ENCODE measurements around the gene CCDC183.
"Not testable (repeated sequence)": the region's sequence is repeated elsewhere in the genome, so short reads cannot be mapped to it uniquely, and the experiment has no call there.

Gene CCDC183

DNA sequence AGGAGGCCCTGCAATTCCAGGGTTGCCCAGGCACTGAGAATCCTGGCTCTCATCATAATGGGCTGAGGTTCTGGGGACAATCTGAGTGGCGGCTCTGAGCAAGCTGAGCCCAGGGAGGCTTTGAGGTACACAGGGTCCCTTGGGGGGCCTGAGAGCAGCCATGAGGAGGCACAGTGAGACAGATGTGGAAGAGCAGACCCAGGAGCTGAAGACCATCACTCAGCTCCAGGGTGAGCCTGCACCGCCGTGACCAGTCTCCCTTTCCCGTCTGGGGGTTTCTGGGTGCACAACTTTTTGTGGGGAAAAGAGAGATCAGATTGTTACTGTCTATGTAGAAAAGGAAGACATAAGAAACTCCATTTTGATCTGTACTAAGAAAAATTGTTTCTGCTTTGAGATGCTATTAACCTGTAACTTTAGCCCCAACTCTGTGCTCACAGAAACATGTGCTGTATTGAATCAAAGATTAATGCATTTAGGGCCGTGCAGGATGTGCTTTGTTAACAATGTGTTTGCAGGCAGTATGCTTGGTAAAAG lies at the start of gene CCDC183:
TSS of gene CCDC183 (plus strand) at position 101 of the 537 bp plus-strand sequence. CDS start at position 161, 60 bp downstream.
- no peak within 1 kb of the TSS for H3K4me3 ChIP-seq (ENCODE audit: low read length)
- no peak for TF ChIP-seq ZNF274 (IDR thresholded peaks at IDR 0.05; ENCODE audit: low read depth, low read length)

DNA sequence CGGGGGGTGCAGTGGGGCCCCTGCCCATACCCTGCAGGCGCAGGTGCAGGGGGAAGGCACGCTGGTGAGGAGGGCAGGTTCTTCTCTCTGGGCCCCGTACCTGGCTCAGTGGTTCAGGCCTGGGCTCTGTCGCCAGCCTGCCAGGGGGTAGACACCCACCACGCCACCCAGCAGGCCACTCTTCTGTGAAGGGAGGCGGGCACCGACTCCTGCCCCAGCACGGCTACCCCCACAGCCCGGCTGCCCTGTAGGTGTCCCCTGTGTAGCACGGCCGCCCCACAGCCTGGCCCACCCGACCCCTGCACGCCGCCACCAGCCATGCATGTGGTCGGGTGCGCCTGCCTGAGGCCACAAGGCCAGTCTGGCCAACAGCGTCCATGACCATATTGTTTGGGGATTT lies 49.5 kb upstream of the CCDC183 start:
- TF ChIP-seq ZNF274 (IDR thresholded peaks at IDR 0.05; ENCODE audit: low read depth, low read length), result no peak
- H3K4me3 ChIP-seq (ENCODE audit: low read length), result no peak overlapping the region

DNA sequence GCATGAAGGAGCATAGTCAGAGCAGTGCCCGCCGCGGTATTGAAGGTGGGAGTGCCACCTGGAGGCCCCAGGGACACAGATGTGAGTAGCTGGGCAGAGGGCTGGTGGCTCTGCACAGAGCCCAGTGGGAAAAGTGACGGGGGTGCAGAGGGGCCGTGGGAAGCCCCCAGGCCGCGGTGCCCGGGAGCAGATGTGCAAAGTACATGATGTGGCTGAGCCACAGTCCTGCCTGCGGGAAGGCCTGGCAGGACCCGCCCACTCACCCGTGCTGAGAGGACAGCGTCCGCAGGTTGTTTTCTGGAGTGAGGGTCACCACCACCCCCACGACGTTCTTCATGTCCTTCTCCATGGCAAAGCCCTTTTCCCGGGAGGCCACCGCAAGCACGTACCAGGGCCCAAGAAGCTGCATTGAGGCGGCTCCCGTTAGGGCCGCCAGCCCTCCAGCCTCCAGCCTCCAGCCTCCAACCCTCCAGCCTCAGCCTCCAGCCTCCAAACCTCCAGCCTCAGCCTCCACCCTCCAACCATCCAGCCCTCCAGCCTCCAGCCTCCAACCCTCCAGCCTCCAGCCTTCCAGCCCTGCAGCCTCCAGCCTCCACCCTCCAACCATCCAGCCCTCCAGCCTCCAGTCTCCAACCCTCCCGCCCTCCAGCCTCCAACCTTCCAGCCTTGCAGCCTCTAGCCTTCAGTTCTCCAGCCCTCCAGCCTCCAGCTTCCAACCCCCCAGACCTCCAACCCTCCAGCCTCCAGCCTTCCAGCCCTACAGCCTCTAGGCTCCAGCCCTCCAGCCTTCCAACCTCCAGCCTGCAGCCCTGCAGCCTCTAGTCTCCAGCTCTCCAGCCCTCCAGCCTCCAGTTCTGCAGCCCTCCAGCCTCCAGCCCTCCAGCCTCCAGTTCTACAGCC lies 48.7 kb upstream of the CCDC183 start:
- H3K4me3 ChIP-seq (ENCODE audit: low read length), result no peak overlapping the region
- TF ChIP-seq ZNF274 (IDR thresholded peaks at IDR 0.05; ENCODE audit: low read depth, low read length), result no peak

DNA sequence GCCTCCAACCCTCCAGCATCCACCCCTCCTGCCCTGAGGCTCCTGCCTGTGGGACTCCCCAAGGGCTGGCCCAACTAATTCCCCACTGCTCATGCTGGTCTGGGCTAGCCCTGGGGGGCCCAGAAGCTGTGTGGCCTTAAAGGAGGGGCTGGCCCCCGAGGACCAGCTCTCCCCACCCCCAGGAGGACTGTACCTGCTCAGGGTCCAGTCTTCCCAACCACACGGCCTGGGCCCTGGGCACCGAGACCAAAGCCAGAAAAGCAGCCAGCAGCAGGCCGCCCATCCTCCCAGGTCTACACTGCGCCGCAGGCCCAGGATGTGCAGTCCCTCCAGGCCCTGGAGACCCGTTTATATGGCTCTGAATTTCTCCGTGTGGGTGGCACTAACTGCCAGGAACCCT lies 47.9 kb upstream of the CCDC183 start, which contains the start of gene LCN6:
TSS of gene LCN6 (minus strand) at position 325 of the 400 bp plus-strand sequence. CDS start at position 283, 42 bp downstream.
- no peak for TF ChIP-seq ZNF274 (IDR thresholded peaks at IDR 0.05; ENCODE audit: low read depth, low read length)
- H3K4me3 ChIP-seq (ENCODE audit: low read length), result no peak within 1 kb of the TSS

DNA sequence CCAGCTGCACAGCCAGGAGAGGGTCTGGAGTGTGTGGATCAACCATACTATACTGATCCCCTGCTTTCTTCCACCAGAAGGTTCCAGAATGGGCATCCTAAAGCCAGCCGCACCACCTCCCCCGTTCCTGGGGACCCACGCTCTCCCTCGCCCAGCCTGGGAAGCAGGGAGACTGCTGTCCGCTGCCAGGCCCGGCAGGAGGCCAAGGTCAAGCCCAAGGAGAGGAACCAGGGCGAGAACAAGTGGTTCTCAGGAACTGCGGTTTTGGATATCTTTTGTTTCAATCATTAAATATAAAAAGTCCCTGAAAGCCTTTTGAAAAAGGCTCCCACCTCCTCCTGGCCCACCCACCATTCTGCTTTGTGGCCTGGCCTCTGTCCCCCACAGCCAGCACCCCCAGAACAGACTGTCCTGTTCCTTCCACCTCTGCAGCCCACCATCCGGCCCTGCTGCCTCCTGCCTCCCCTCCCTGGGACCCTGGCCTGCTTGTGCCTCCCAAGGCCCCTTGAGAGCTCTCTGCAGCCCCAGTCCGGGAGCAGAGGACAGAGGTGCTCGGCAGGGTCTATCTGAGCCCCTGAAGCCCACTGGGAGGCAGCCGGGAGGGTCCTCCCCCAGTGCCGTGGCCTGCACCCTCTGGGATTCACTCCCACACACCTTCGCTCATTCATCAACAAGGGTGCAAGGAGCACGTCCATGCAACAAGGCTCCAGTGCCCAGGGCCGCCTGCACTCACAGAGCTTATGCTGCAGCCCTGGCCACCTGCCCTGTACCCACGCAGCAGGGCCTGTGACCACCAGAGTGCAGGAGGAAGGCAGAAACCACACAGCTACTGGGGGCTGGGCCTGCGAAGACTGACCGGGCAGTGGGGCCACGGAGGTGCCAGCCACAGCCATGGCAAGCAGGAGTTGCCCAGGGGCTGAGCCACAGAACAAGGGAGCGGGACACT lies 47.2 kb upstream of the CCDC183 start:
- H3K4me3 ChIP-seq (ENCODE audit: low read length), result no peak overlapping the region
- no peak for TF ChIP-seq ZNF274 (IDR thresholded peaks at IDR 0.05; ENCODE audit: low read depth, low read length)

DNA sequence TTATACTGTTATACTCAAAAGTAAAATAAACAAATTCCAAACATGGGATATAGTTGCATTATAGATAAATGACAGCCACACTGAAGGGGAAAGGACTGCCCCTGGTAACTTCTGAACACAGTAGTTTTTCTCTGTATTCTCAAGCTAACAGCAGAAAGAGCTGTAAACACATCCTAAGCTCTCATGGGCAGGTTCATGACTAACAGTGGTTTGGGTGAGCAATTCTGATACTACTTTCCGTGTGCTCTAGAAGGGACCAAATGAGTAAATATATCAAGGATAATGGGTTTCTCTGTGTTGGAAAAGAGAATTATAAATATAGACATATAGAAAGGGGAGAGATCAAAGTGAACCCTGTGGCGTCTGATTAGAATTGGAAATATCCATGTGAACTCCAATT lies 45.6 kb upstream of the CCDC183 start:
- no peak for TF ChIP-seq ZNF274 (IDR thresholded peaks at IDR 0.05; ENCODE audit: low read depth, low read length)
- no peak overlapping the region for H3K4me3 ChIP-seq (ENCODE audit: low read length)

DNA sequence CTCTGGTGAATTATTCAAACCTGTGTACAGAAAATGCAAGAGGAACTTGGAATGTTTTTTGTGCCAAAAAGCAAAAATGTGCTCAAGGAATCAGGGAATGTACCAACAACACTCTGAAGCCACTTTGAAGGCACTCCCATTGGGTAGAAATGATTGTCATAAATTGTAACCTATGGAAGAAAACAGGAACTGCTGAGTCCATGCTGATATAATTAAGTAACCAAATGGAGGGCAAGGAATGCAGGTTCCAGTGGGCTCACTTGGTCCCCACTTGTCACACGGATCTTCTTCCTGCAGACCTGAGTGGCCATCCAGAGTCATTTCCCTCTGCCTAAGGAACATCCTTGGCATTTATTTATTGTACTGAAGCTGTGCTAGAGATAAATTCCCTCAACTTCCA lies 44.9 kb upstream of the CCDC183 start:
- no peak for TF ChIP-seq ZNF274 (IDR thresholded peaks at IDR 0.05; ENCODE audit: low read depth, low read length)
- no peak overlapping the region for H3K4me3 ChIP-seq (ENCODE audit: low read length)

DNA sequence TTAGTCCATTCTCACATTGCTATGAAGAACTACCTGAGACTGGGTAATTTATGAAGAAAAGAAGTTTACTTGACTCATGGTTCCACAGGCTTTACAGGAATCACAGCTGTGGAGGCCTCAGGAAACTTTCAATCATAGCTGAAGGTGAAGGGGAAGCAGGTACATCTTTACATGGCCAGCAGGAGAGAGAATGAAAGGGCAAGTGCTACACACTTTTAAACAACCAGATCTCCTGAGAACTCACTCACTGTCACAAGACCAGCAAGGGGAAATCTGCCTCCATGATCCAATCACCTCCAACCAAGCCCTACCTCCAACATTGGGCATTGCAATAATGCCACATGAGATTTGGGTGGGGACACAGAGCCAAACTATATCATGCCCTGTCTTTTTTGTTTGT lies 44.3 kb upstream of the CCDC183 start:
- H3K4me3 ChIP-seq (ENCODE audit: low read length), result no peak overlapping the region
- no peak for TF ChIP-seq ZNF274 (IDR thresholded peaks at IDR 0.05; ENCODE audit: low read depth, low read length)

DNA sequence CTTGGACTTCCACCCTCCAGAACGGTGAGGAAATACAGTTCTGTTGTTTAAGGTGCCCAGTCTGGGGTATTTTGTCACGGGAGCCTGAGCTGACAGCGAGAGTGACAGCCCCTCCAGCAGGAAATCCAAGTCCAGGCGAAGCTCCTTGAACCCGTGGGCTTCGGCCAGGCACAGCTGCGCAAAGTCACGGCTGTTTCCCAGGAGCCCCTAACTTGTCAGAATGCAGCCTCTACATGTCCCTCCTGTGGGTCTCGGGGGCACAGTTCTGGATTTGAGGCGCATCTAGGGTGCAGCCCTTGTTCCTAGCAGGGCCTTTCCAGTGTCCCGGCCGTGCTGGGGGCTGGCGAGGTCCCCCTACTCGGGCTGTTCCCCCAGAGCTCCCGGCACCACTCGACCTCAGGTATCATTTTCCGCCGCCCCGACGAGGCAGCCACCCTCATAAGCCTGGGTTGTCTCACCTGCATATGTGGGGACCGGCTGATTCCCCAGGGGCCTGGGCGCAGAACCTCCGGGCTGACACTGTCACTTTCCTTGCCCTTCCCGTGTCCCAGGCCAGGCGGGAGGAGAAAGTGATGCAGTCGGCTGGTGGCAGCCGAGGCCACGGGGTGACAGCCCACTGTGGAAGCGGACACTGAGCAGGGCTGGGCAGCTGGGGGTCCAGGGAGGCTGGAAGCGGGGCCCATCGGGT lies 42.6 kb upstream of the CCDC183 start:
- no peak overlapping the region for H3K4me3 ChIP-seq (ENCODE audit: low read length)
- TF ChIP-seq ZNF274 (IDR thresholded peaks at IDR 0.05; ENCODE audit: low read depth, low read length), result no peak

DNA sequence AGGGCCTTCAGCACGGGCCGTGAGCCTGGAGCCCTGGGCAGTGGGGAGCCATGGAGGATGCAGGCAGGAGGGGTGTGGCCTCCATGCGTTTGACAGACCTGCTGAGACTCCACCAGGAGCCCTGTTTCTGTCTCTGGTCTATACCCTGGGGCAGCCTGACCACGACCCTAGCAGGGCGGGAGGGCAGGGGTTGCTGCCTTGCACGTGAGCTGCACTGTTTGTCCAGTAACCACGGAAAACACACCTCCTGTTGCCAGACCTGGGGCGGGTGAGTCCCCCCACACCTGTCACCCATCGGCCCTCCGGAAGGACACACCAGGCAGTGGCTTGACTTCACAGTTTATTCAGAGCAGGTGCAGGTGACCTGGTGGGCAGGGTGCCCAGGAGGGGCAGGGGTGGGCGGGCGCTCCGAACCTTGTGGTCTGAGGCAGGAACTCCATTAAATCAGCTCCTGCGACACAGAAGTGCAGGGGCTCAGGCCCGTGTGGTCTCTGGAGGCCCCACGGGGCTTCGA lies 42.0 kb upstream of the CCDC183 start:
- H3K4me3 ChIP-seq (ENCODE audit: low read length), result no peak overlapping the region
- no peak for TF ChIP-seq ZNF274 (IDR thresholded peaks at IDR 0.05; ENCODE audit: low read depth, low read length)

DNA sequence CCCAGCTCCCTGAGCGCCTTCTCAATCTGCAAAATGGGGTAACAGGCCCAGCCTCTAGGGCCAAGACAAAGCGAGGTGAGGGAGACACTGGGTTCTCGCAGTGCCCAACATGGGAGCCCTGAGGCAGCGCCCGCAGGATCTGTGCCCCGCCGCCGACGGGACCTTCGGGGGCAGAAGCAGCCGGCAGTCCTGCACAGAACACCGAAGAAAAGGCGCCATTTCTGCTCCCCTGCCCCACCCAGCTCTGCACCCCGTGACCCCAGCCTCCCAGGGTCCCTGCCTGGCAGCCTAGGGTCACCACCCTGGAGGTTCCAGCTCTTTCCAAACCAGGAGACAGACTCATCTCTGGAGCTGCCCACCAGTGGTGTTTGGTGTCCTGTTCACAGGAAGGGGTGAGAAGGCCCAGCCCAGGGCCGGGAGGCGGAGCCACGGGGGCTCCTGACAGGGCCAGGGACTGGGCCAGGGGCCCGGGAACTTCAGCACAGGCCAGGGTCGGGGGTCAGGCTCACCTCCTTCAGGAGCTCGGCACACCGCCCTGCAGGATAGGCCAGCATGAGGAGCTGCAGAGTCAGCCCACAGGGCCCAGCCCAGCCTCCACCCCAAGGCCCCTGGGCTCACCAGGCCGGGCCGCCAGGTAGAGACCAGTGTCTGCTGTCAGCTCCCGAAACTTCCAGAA lies 41.4 kb upstream of the CCDC183 start:
- TF ChIP-seq ZNF274 (IDR thresholded peaks at IDR 0.05; ENCODE audit: low read depth, low read length), result no peak
- no peak overlapping the region for H3K4me3 ChIP-seq (ENCODE audit: low read length)

DNA sequence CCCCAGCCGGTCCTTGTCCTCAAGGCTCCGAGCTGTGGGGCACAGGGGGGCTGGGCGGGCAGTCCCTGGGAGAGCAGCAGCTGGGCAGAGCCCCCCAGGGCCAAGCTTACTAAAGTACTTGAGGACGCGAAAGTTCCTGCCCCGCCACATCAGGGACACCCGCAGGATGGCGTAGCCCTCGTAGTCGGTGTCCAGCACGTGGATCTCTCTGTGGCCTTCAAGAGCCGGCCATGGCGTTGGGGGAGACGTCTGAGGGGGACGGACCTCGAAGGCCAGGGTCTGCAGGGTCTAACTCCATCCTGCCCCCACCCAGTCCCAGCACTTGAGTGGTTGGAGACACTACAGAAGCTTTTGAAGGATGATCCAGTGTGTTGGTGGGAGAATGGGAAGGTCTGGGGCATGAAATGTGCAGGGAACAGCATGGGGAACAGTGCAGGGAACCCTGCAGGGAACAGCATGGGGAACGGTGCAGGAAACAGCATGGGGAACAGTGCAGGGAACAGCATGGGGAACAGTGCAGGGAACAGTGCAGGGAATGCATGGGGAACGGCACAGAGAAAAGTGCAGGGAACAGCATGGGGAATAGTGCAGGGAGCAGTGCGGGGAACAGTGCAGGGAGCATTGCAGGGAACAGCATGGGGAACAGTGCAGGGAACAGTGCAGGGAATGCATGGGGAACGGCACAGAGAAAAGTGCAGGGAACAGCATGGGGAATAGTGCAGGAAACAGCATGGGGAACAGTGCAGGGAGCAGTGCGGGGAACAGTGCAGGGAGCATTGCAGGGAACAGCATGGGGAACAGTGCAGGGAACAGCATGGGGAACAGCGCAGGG lies 40.6 kb upstream of the CCDC183 start:
- H3K4me3 ChIP-seq (ENCODE audit: low read length), result not testable (repeated sequence)
